Measurements from ENCODE around the gene HOXA11. TPM values are rescaled to one million over a fixed set of nuclear protein-coding genes. Genes with fewer than 3 reads are reported as not detected.

The HOXA11 gene
- total and polyA plus RNA-seq, 2 of the 4 experiments (the other 2 are of a cell fraction): 0.05 TPM; not detected in 1

DNA sequence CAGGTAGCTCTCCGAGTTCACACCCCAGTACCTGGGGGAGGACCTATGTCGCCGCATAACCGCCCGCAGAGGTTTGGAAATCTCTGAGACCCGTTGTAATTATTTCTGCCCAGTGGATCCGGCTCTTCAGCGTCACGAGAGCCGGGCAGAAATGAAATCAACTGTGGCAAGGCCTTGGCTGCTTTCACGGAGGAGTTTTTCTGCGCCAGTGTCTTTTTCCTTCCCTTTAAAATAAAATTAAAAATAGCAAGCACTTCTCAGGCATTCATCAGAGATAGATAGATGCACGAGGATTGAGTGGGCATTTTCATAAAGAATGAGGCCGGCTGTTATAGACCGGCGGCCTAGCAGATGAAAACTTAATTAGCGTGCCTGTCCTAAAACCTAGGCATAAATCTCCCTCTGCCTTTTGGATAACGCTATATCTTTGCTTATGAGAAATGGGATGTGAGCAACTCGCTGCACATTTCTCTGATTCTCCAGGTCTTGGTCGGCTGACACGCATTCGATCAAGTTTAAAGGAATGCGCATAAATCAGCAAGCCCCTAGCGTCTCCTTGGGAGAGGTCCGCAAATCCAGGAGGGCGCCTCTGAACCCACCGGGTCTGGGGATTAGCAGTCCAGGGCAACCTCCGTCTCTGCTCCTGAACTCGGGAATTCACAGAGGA, 8.4 kb upstream of the HOXA11 start (continued):
- TF ChIP-seq MAZ (IDR thresholded peaks at IDR 0.05; ENCODE audit: borderline replicate concordance, low read depth, low read length): no peak

GRCh38 chr7:27192546-27193334, 7.7 kb upstream of the HOXA11 start:
- Histone ChIP-seq H3K14ac (replicated peaks; ENCODE audit: low read depth, low read length) (no peak overlapping the region), H2AFZ (replicated peaks; ENCODE audit: low read length, poor library complexity) (peak overlapping the region; percentile 9), H4K8ac (ENCODE audit: low read depth in 2 of 2, low read length in 2 of 2) (no peak overlapping the region), H3K4me2 (ENCODE audit: low read depth, low read length) (peak overlapping the region; percentile 41; the same call in 1 of the 2 replicates), H3K56ac (ENCODE audit: extremely low read depth, insufficient read depth, low read length) (no peak overlapping the region), H3K23ac (ENCODE audit: low read depth, low read length) (no peak overlapping the region; the same call in 1 of the 2 replicates), H4K20me1 (ENCODE audit: insufficient read depth, low read length) (peaks cover 4% of the 10 kb centered on the region; the same call in 1 of the 2 replicates), H2BK5ac (ENCODE audit: low read depth, low read length, poor library complexity, severe bottlenecking) (no peak overlapping the region), H4K91ac (ENCODE audit: insufficient read depth, low read depth, low read length) (no peak overlapping the region), H3K9me3 (ENCODE audit: control insufficient read depth, insufficient read depth, low read length) (peaks cover 12% of the 10 kb centered on the region; the same call in 1 of the 2 replicates), H2BK15ac (ENCODE audit: low read depth, low read length) (no peak overlapping the region), H3K9ac (ENCODE audit: low read depth, low read length) (no peak overlapping the region), H3K4me3 (ENCODE audit: insufficient read depth, low read depth, low read length) (0 out of 2 replicates have a peak overlapping the region, but pooled peaks have one; percentile 4), H3K36me3 (ENCODE audit: control insufficient read depth, insufficient read depth, low read length) (no peaks in the 10 kb centered on the region), H2BK120ac (ENCODE audit: low read depth, low read length) (no peak overlapping the region), H3K4me1 (ENCODE audit: control insufficient read depth, insufficient read depth, low read length) (peaks cover 1% of the 10 kb centered on the region; the same call in 1 of the 2 replicates), H2AK5ac (ENCODE audit: low read depth, low read length) (no peak overlapping the region), H3K79me1 (ENCODE audit: low read depth in 1 of 2, low read length in 2 of 2) (no peaks in the 10 kb centered on the region), H3K9me1 (ENCODE audit: insufficient read depth, low read length) (no peaks in the 10 kb centered on the region), H3K27ac (ENCODE audit: insufficient read depth, low read length) (no peak overlapping the region), H4K5ac (ENCODE audit: low read depth, low read length) (no peak overlapping the region), H2AK9ac (replicated peaks; ENCODE audit: low read depth, low read length, poor library complexity) (no peak overlapping the region), H2BK20ac (ENCODE audit: low read depth, low read length) (no peak overlapping the region), H3K18ac (ENCODE audit: low read depth, low read length) (no peak overlapping the region), H3K27me3 (ENCODE audit: control insufficient read depth, insufficient read depth, low read length) (peaks cover 89% of the 10 kb centered on the region), H3K4ac (ENCODE audit: low read depth, low read length) (no peak overlapping the region)
- ATAC-seq (ENCODE audit: low read depth) (peak; percentile 68), DNase-seq (no peak)
- no TSS peak for BruUV-seq (replicated peaks)
- TF ChIP-seq, protein P1, sequence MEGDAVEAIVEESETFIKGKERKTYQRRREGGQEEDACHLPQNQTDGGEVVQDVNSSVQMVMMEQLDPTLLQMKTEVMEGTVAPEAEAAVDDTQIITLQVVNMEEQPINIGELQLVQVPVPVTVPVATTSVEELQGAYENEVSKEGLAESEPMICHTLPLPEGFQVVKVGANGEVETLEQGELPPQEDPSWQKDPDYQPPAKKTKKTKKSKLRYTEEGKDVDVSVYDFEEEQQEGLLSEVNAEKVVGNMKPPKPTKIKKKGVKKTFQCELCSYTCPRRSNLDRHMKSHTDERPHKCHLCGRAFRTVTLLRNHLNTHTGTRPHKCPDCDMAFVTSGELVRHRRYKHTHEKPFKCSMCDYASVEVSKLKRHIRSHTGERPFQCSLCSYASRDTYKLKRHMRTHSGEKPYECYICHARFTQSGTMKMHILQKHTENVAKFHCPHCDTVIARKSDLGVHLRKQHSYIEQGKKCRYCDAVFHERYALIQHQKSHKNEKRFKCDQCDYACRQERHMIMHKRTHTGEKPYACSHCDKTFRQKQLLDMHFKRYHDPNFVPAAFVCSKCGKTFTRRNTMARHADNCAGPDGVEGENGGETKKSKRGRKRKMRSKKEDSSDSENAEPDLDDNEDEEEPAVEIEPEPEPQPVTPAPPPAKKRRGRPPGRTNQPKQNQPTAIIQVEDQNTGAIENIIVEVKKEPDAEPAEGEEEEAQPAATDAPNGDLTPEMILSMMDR (conservative IDR thresholded peaks at IDR 0.05; ENCODE audit: low read depth, low read length): no peak
- TF ChIP-seq RAD21 (IDR thresholded peaks at IDR 0.05; ENCODE audit: low read length) (no peak), USF2 (IDR thresholded peaks at IDR 0.05; ENCODE audit: low read depth, low read length) (no peak), MAFK (IDR thresholded peaks at IDR 0.05; ENCODE audit: low read depth, low read length) (no peak)
- 8% methylated on average over 22 of the region's 78 CpGs; no CpG with 5 or more reads in 1 of the 2 experiments for WGBS, 2 experiments (ENCODE audit: extremely low coverage in 2 of 2, insufficient read length in 1 of 2)
- CTCF ChIA-PET: interaction anchor here (0.7 to 1.3 kb wide), 2 partner anchors 13 to 582 kb away, joined by 3 read pairs; no protein-coding TSS in a partner anchor
- intact Hi-C loops (cut with micrococcal nuclease) (loop anchor here (10.0 kb wide), 4 partner anchors 552 to 1912 kb away; partner anchors contain the start of gene TAX1BP1), dilution Hi-C loops (cut with HindIII; ENCODE audit: low sequenced_read_pairs, unreplicated experiment) (no loop called here), in situ Hi-C loops (cut with MboI; ENCODE audit: low sequenced_read_pairs) (loop anchor here (10.0 kb wide), 1 partner anchor 882 kb away; no protein-coding TSS in a partner anchor)
- POLR2A ChIA-PET (ENCODE audit: unreplicated experiment): no interaction called here

All from IMR-90 (cell line).